H7 (cell line): ENCODE measurements around the gene CTRL. TPM values are rescaled to one million over a fixed set of nuclear protein-coding genes. Genes with fewer than 3 reads are reported as not detected.
A peak's percentile ranks its signal among the peaks of the same experiment; 100 is the strongest.
"Not testable (repeated sequence)": the region's sequence is repeated elsewhere in the genome, so short reads cannot be mapped to it uniquely, and the experiment has no call there.

Experiments used
- DNase-seq: peaks from one replicate; pipeline ENCODE4 v3.0.0; 2012
- H3K27me3 ChIP-seq: 2 replicates; pipeline ENCODE4 v1.6.0; 2011; ENCODE audit warnings: mild to moderate bottlenecking, low read length; ENCODE audit not compliant: control insufficient read depth, insufficient read depth
- H3K36me3 ChIP-seq: replicated peaks from 2 replicates; pipeline ENCODE4 v1.5.1; 2011; ENCODE audit warnings: low read length; ENCODE audit not compliant: control insufficient read depth, insufficient read depth
- H3K4me3 ChIP-seq: 2 replicates; pipeline ENCODE4 v1.5.1; 2011; ENCODE audit warnings: low read depth, mild to moderate bottlenecking, control low read depth, low read length, moderate library complexity; ENCODE audit not compliant: insufficient read depth
- total RNA-seq: library from RNA; depleted of rRNA; stranded (reverse); fragments of >200 nt; shearing (Covaris generic); gene quantifications from 2 replicates; pipeline ENCODE4 v1.2.3, GENCODE V29; 2014

Gene CTRL
- total RNA-seq, 1 experiment from 2014 or later, result 2.4 TPM

GRCh38 chr16:67939507-67940445 lies 8.1 kb upstream of the CTRL start:
- Histone ChIP-seq H3K27me3 (no peaks in the 10 kb centered on the region), H3K36me3 (peaks cover 4% of the 10 kb centered on the region), H3K4me3 (no peak overlapping the region)
- DNase-seq, result no peak

- not testable (repeated sequence) for H3K27me3 ChIP-seq, H3K4me3 ChIP-seq, H3K36me3 ChIP-seq, DNase-seq
These were observed 6.1 kb upstream of the CTRL start for GRCh38 chr16:67937713-67938112.

GRCh38 chr16:67936880-67937605 lies 5.4 kb upstream of the CTRL start:
- no peaks in the 10 kb centered on the region for H3K27me3 ChIP-seq
- no peak for DNase-seq

GRCh38 chr16:67936124-67936879 lies 4.6 kb upstream of the CTRL start, which contains the start of gene PSMB10:
Gene PSMB10 (minus strand): TSS chr16:67936850. CDS start chr16:67936749, 101 bp downstream.
- H3K36me3 ChIP-seq, result peaks cover 1% of the 10 kb centered on the region
- no peaks in the 10 kb centered on the region for H3K27me3 ChIP-seq
- peak within 1 kb of the TSS; percentile 98 for H3K4me3 ChIP-seq
- peak; percentile 89 for DNase-seq

More at GRCh38 chr16:67936880-67937605, 5.4 kb upstream of the CTRL start:
- Histone ChIP-seq H3K4me3 (peak overlapping the region; percentile 98), H3K36me3 (peaks cover 2% of the 10 kb centered on the region)

GRCh38 chr16:67935402-67936123 lies 3.9 kb upstream of the CTRL start:
- Histone ChIP-seq H3K4me3 (peak overlapping the region; percentile 98), H3K27me3 (no peaks in the 10 kb centered on the region), H3K36me3 (peaks cover 1% of the 10 kb centered on the region)
- peak; percentile 100 for DNase-seq

- Histone ChIP-seq H3K36me3 (no peaks in the 10 kb centered on the region; the same call in 1 of the 2 replicates), H3K4me3 (peak overlapping the region; percentile 98), H3K27me3 (no peaks in the 10 kb centered on the region)
- no peak for DNase-seq
These were observed 3.4 kb upstream of the CTRL start for GRCh38 chr16:67935101-67935401.

- peak; percentile 72 for DNase-seq
- no peaks in the 10 kb centered on the region; the same call in 1 of the 2 replicates for H3K36me3 ChIP-seq
- peak overlapping the region; percentile 98 for H3K4me3 ChIP-seq
- no peaks in the 10 kb centered on the region for H3K27me3 ChIP-seq
These were observed 2.8 kb upstream of the CTRL start for GRCh38 chr16:67934306-67935100.

GRCh38 chr16:67933805-67934204 lies 2.1 kb upstream of the CTRL start:
- Histone ChIP-seq H3K27me3 (no peaks in the 10 kb centered on the region), H3K36me3 (no peaks in the 10 kb centered on the region; the same call in 1 of the 2 replicates), H3K4me3 (no peak overlapping the region)
- DNase-seq, result peak; percentile 42

GRCh38 chr16:67932462-67932840 lies 789 bp upstream of the CTRL start:
- no peaks in the 10 kb centered on the region; the same call in 1 of the 2 replicates for H3K36me3 ChIP-seq
- H3K4me3 ChIP-seq, result no peak overlapping the region
- no peaks in the 10 kb centered on the region for H3K27me3 ChIP-seq
- no peak for DNase-seq

- Histone ChIP-seq H3K4me3 (no peak overlapping the region), H3K27me3 (no peaks in the 10 kb centered on the region), H3K36me3 (no peaks in the 10 kb centered on the region; the same call in 1 of the 2 replicates)
- DNase-seq, result peak; percentile 58
These were observed 917 bp downstream of the CTRL start for GRCh38 chr16:67930678-67931211.

GRCh38 chr16:67930191-67930590 lies 1.5 kb downstream of the CTRL start:
- Histone ChIP-seq H3K4me3 (no peak overlapping the region), H3K36me3 (no peaks in the 10 kb centered on the region; the same call in 1 of the 2 replicates), H3K27me3 (no peaks in the 10 kb centered on the region)
- no peak for DNase-seq

GRCh38 chr16:67928561-67929364 lies 2.9 kb downstream of the CTRL start:
- no peaks in the 10 kb centered on the region; the same call in 1 of the 2 replicates for H3K36me3 ChIP-seq
- H3K4me3 ChIP-seq, result no peak overlapping the region
- H3K27me3 ChIP-seq, result no peaks in the 10 kb centered on the region
- peak; percentile 96 for DNase-seq
